Endothelial cell of umbilical vein (primary cell): ENCODE data around the gene RILP. TPM values are rescaled to one million over a fixed set of nuclear protein-coding genes. Genes with fewer than 3 reads are reported as not detected.
A peak's percentile ranks its signal among the peaks of the same experiment; 100 is the strongest.

Source experiments
- BruUV-seq: library from RNA; stranded (reverse); fragments of 400-500 nt; replicated peaks from 2 replicates; lab custom pipeline; 2021; lab: Mats Ljungman, UMichigan
- CTCF ChIA-PET: fragments of 300-600, 350-600 bp; sonication (Branson Sonifier 250); formaldehyde crosslinking; loops from one replicate; lab custom pipeline; 2021; ENCODE audit warnings: antibody characterized with exemption, inconsistent platforms; lab: Charles Lee
- POLR2A ChIA-PET: fragments of 300-600, 350-600 bp; sonication (Branson Sonifier 250); formaldehyde crosslinking; loops from one replicate; lab custom pipeline; 2021; ENCODE audit warnings: antibody characterized with exemption, inconsistent platforms; lab: Charles Lee
- DNase-seq: peaks from one replicate; pipeline ENCODE4 v3.0.0-alpha.2; 2011; ENCODE audit warnings: low read depth, low spot score
- FAIRE-seq: peaks from 2 replicates; lab custom pipeline; 2011; peaks lifted over from hg19 to GRCh38; lab: Jason Lieb, UNC
- H2AFZ ChIP-seq: 2 replicates; pipeline ENCODE4 v1.6.0; 2012; ENCODE audit warnings: low read depth, low read length, control low read depth, inconsistent platforms
- H3K27ac ChIP-seq: 2 replicates; pipeline ENCODE4 v1.5.1; 2011; ENCODE audit warnings: low read depth, mild to moderate bottlenecking, control low read depth, low read length, moderate library complexity; ENCODE audit not compliant: insufficient read depth
- H3K27me3 ChIP-seq, 2 experiments: 2 replicates each; pipeline versions ENCODE4 v1.6.0 to v1.6.1; 2011; ENCODE audit warnings: low read length in 2 of 2, mixed read lengths in 1 of 2; ENCODE audit not compliant: control insufficient read depth in 2 of 2, insufficient read depth in 2 of 2
- H3K36me3 ChIP-seq, 2 experiments: 2 replicates in 1 of 2; 3 replicates in 1 of 2; pipeline ENCODE4 v1.5.1; 2011; ENCODE audit warnings: low read length in 2 of 2, mild to moderate bottlenecking in 1 of 2, moderate library complexity in 1 of 2; ENCODE audit not compliant: control insufficient read depth in 2 of 2, insufficient read depth in 2 of 2; ENCODE audit errors: extremely low read depth in 1 of 2
- H3K4me1 ChIP-seq: 3 replicates; pipeline ENCODE4 v1.5.1; 2011; ENCODE audit warnings: mild to moderate bottlenecking, low read length; ENCODE audit not compliant: control insufficient read depth, insufficient read depth; ENCODE audit errors: extremely low read depth
- H3K4me2 ChIP-seq: 2 replicates; pipeline ENCODE4 v1.6.1; 2011; ENCODE audit warnings: low read length, control low read depth, mixed read lengths; ENCODE audit not compliant: insufficient read depth
- H3K4me3 ChIP-seq, 3 experiments: fragments of 200-600 bp in 1 of 3; sonication (generic), shearing (Covaris generic) in 1 of 3; replicated peaks in 1 of 3; 2 replicates each; pipeline ENCODE4 v1.5.1; 2011 to 2016; ENCODE audit warnings: control low read depth in 3 of 3, low read length in 3 of 3, mild to moderate bottlenecking in 2 of 3, inconsistent platforms in 1 of 3, low read depth in 1 of 3, moderate library complexity in 1 of 3; ENCODE audit not compliant: insufficient read depth in 1 of 3
- H3K79me2 ChIP-seq: 2 replicates; pipeline ENCODE4 v1.6.0; 2012; ENCODE audit warnings: low read length, inconsistent platforms; ENCODE audit not compliant: control insufficient read depth, insufficient read depth
- H3K9ac ChIP-seq: replicated peaks from 2 replicates; pipeline ENCODE3; 2011; ENCODE audit warnings: low read length, control low read depth; ENCODE audit not compliant: insufficient read depth; ENCODE audit errors: extremely low read depth
- H3K9me1 ChIP-seq: replicated peaks from 3 replicates; pipeline ENCODE4 v1.6.0; 2011; ENCODE audit warnings: mild to moderate bottlenecking, low read length; ENCODE audit not compliant: control insufficient read depth, insufficient read depth; ENCODE audit errors: extremely low read depth
- H3K9me3 ChIP-seq: replicated peaks from 2 replicates; pipeline ENCODE4 v1.5.1; 2012; ENCODE audit warnings: low read length, inconsistent platforms; ENCODE audit not compliant: control insufficient read depth, insufficient read depth
- H4K20me1 ChIP-seq: replicated peaks from 2 replicates; pipeline ENCODE3; 2011; ENCODE audit warnings: mild to moderate bottlenecking, low read length; ENCODE audit not compliant: control insufficient read depth, insufficient read depth; ENCODE audit errors: extremely low read depth
- EZH2 ChIP-seq: IDR thresholded peaks from 2 replicates; pipeline ENCODE4 v1.6.1; 2012; ENCODE audit warnings: borderline replicate concordance, low read depth, mild to moderate bottlenecking, moderate library complexity, low read length, inconsistent platforms; ENCODE audit not compliant: severe bottlenecking
- FOS ChIP-seq: IDR thresholded peaks from 2 replicates; pipeline ENCODE4 v1.6.1; 2011; ENCODE audit warnings: mild to moderate bottlenecking, low read length, moderate library complexity, borderline replicate concordance; ENCODE audit not compliant: insufficient read depth
- GATA2 ChIP-seq: IDR thresholded peaks from 2 replicates; pipeline ENCODE4 v1.7.0; 2011; ENCODE audit warnings: low read depth, mild to moderate bottlenecking, moderate library complexity, mixed read lengths, low read length; ENCODE audit not compliant: insufficient read length, insufficient read depth
- POLR2A ChIP-seq: IDR thresholded peaks from 2 replicates; pipeline ENCODE4 v1.6.1; 2012; ENCODE audit warnings: low read depth, mild to moderate bottlenecking, control low read depth, low read length
- dilution Hi-C: fragments of 300-500 bp; cut with MboI; formaldehyde crosslinking; loops from one replicate; pipeline ENCODE4 v1.15.0; 2019; ENCODE audit warnings: low sequenced_read_pairs; ENCODE audit not compliant: extremely low pct_ligation_motif_present
- intact Hi-C: fragments of 100-400 bp; cut with micrococcal nuclease; formaldehyde crosslinking; loops from one replicate; pipeline ENCODE4 v1.10.0; 2022
- polyA plus RNA-seq, 4 experiments: library from polyadenylated mRNA; depleted of rRNA in 3 of 4; stranded (reverse) in 3 of 4; unstranded in 1 of 4; fragments of >200 nt; gene quantifications; 2 replicates each; pipeline versions ENCODE4 v1.2.1 to v1.2.3, GENCODE V29; 2011 to 2012; ENCODE audit warnings: missing spikeins in 1 of 4
- total RNA-seq: library from RNA; stranded (reverse); gene quantifications from 2 replicates; pipeline ENCODE4 v1.2.3, GENCODE V29; 2021
- TF ChIP-seq, protein P1 (sequence below): IDR thresholded peaks from 2 replicates; pipeline ENCODE4 v1.6.1; 2011; ENCODE audit not compliant: insufficient read depth, insufficient read length

The RILP gene
- total and polyA plus RNA-seq, 2 donors (not counting 3 experiments of a cell fraction or from before 2014, with no cell fraction given) = 9.4 to 10.0 TPM

- H3K9me1 ChIP-seq = no peaks in the 10 kb centered on the region
- POLR2A ChIA-PET = no interaction called here
- CTCF ChIA-PET = interaction anchor here (0.6 to 10.0 kb wide), 4 partner anchors 10 to 54 kb away, joined by 4 to 459 read pairs (median 25); partner anchors contain the start of genes RILP and SCARF1
- H3K79me2 ChIP-seq = peaks cover 12% of the 10 kb centered on the region
- FAIRE-seq = no peak
- BruUV-seq = no TSS peak
- intact Hi-C loops = loop anchor here (1.0 to 5.0 kb wide), 4 partner anchors 15 to 371 kb away; partner anchors contain the start of genes SCARF1 and TRARG1
- H3K4me2 ChIP-seq = peak within 1 kb of the TSS; percentile 53
- H3K4me3 ChIP-seq = peak within 1 kb of the TSS; percentile 53 to 87 (median 57)
- no peaks in the 10 kb centered on the region for H3K27me3 ChIP-seq
- DNase-seq = peak; percentile 83
- no peaks in the 10 kb centered on the region for H3K9me3 ChIP-seq
- H3K4me1 ChIP-seq = peaks cover 35% of the 10 kb centered on the region
- H4K20me1 ChIP-seq = no peaks in the 10 kb centered on the region
- dilution Hi-C loops = no loop called here
- TF ChIP-seq FOS (no peak), POLR2A (peak; percentile 22)
- TF ChIP-seq, protein P1, sequence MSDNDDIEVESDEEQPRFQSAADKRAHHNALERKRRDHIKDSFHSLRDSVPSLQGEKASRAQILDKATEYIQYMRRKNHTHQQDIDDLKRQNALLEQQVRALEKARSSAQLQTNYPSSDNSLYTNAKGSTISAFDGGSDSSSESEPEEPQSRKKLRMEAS = peak; percentile 20
- peak within 1 kb of the TSS; percentile 53 for H3K27ac ChIP-seq
- peak within 1 kb of the TSS; percentile 73 for H3K9ac ChIP-seq
- H3K36me3 ChIP-seq = no peaks in the 10 kb centered on the region
- peak within 1 kb of the TSS; percentile 68 for H2AFZ ChIP-seq
These were observed 21.4 kb downstream of the RILP start, which contains the start of gene SLC43A2 for GRCh38 chr17:1627982-1628855. SLC43A2 (minus strand) TSS chr17:1628834; CDS start chr17:1627874, 960 bp downstream.

GRCh38 chr17:1627182-1627981 lies 22.3 kb downstream of the RILP start:
- no peak overlapping the region for H3K27ac ChIP-seq
- ChIA-PET CTCF (interaction anchor here (1.4 to 10.0 kb wide), 4 partner anchors 9 to 262 kb away, joined by 3 to 459 read pairs (median 18); partner anchors contain the start of gene RILP), POLR2A (interaction anchor here (0.9 kb wide), 1 partner anchor 53 kb away, joined by 3 read pairs; no protein-coding TSS in a partner anchor)
- no peaks in the 10 kb centered on the region for H3K9me1 ChIP-seq
- no peaks in the 10 kb centered on the region for H3K9me3 ChIP-seq
- intact Hi-C loops = loop anchor here (5.0 kb wide), 2 partner anchors 350 to 370 kb away; partner anchors contain the start of gene TRARG1
- peaks cover 12% of the 10 kb centered on the region for H3K79me2 ChIP-seq
- H3K27me3 ChIP-seq = no peaks in the 10 kb centered on the region
- TF ChIP-seq FOS = no peak
- TF ChIP-seq GATA2 = no peak
- TF ChIP-seq EZH2 = no peak
- H3K4me2 ChIP-seq = peak overlapping the region; percentile 53
- peaks cover 35% of the 10 kb centered on the region for H3K4me1 ChIP-seq
- no peak for FAIRE-seq
- peak overlapping the region; percentile 4 for H2AFZ ChIP-seq
- H4K20me1 ChIP-seq = no peaks in the 10 kb centered on the region
- DNase-seq = no peak
- peak overlapping the region; percentile 53 to 87 (median 57) for H3K4me3 ChIP-seq
- peaks cover 0 to 2% of the 10 kb centered on the region in 2 experiments for H3K36me3 ChIP-seq
- no TSS peak for BruUV-seq
- dilution Hi-C loops = no loop called here
- H3K9ac ChIP-seq = peak overlapping the region; percentile 73
